Measurements from ENCODE around the gene ZNHIT3. TPM values are rescaled to one million over a fixed set of nuclear protein-coding genes. Genes with fewer than 3 reads are reported as not detected.
"Not testable (repeated sequence)": the region's sequence is repeated elsewhere in the genome, so short reads cannot be mapped to it uniquely, and the experiment has no call there.

ZNHIT3 gene
- total and polyA plus RNA-seq, 4 donors: 8.1 to 24.2 (median 19.1) TPM

DNA sequence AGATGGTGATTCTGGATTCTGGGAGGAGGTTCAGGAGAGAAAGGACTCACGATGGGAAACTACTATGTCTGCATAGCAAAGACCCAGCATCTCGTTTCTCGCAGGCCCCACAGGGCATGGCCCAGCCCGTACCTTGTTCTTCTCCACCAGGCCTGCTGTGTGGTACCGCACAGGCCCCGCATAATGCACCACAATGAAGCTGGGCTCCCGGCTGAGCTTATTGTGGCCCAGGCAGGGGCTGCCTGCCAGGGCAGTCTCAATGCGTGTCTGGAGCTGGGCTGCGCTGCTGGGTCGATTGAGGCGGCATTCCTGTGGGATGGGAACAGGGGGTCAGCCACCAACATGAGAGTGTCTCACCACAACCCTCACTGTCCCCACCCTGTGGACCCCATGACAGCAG lies 20.4 kb downstream of the ZNHIT3 start:
- Histone ChIP-seq H3K9me3 (ENCODE audit: control insufficient read depth in 4 of 4, low read length in 3 of 4) (no peaks in the 10 kb centered on the region), H3K9ac (ENCODE audit: low read depth in 1 of 2, low read length in 2 of 2) (no peak overlapping the region), H3K27me3 (ENCODE audit: control insufficient read depth in 4 of 4, insufficient read depth in 4 of 4, low read length in 3 of 4) (no peaks in the 10 kb centered on the region), H3K4me3 (ENCODE audit: low read depth in 1 of 3, low read length in 3 of 3) (no peak overlapping the region), H3K4me1 (ENCODE audit: control insufficient read depth in 4 of 4, insufficient read depth in 4 of 4, low read length in 3 of 4) (no peaks in the 10 kb centered on the region), H3K27ac (ENCODE audit: low read depth in 1 of 2, low read length in 2 of 2) (no peak overlapping the region), H3K36me3 (ENCODE audit: control insufficient read depth in 4 of 4, insufficient read depth in 3 of 4, low read depth in 1 of 4, low read length in 3 of 4) (peaks cover 0 to 59% (median 12%) of the 10 kb centered on the region in 4 donors)
- 97% methylated on average over 11 of the region's 11 CpGs for WGBS
- DNase-seq (ENCODE audit: low spot score): no peak
- TF ChIP-seq ATF3 (IDR thresholded peaks at IDR 0.05): no peak
- no peak for TF ChIP-seq RAD21 (IDR thresholded peaks at IDR 0.05)
- TF ChIP-seq, protein P1, sequence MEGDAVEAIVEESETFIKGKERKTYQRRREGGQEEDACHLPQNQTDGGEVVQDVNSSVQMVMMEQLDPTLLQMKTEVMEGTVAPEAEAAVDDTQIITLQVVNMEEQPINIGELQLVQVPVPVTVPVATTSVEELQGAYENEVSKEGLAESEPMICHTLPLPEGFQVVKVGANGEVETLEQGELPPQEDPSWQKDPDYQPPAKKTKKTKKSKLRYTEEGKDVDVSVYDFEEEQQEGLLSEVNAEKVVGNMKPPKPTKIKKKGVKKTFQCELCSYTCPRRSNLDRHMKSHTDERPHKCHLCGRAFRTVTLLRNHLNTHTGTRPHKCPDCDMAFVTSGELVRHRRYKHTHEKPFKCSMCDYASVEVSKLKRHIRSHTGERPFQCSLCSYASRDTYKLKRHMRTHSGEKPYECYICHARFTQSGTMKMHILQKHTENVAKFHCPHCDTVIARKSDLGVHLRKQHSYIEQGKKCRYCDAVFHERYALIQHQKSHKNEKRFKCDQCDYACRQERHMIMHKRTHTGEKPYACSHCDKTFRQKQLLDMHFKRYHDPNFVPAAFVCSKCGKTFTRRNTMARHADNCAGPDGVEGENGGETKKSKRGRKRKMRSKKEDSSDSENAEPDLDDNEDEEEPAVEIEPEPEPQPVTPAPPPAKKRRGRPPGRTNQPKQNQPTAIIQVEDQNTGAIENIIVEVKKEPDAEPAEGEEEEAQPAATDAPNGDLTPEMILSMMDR (IDR thresholded peaks at IDR 0.05; ENCODE audit: low read depth, low read length, missing input control): no peak
- no peak for TF ChIP-seq YY1 (IDR thresholded peaks at IDR 0.05)
- no peak for TF ChIP-seq FOXA1 (IDR thresholded peaks at IDR 0.05)

DNA sequence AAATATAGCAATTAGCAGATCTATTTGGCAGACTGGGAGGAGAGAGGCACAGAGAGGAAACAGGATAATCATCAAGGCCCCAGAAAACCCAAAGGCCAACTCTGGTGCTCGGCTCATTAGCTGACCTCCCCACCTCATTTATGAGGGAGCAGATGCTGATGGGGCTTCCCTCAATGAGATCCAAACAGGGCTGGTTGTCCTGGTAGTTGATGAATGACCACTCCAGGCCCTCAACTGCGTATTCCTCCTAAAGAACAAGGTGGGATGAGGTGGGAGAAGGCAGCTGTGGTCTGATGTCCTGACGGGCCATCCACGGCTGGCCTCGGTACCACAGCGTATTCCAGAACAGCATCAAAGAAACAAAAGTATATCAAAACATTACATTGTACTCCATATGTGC lies 20.8 kb downstream of the ZNHIT3 start:
- Histone ChIP-seq H3K9me3 (ENCODE audit: control insufficient read depth in 4 of 4, low read length in 3 of 4) (no peaks in the 10 kb centered on the region), H3K9ac (ENCODE audit: low read depth in 1 of 2, low read length in 2 of 2) (no peak overlapping the region), H3K4me1 (ENCODE audit: control insufficient read depth in 4 of 4, insufficient read depth in 4 of 4, low read length in 3 of 4) (no peaks in the 10 kb centered on the region), H3K27ac (ENCODE audit: low read depth in 1 of 2, low read length in 2 of 2) (no peak overlapping the region), H3K27me3 (ENCODE audit: control insufficient read depth in 4 of 4, insufficient read depth in 4 of 4, low read length in 3 of 4) (no peaks in the 10 kb centered on the region), H3K4me3 (ENCODE audit: low read depth in 1 of 3, low read length in 3 of 3) (no peak overlapping the region), H3K36me3 (ENCODE audit: control insufficient read depth in 4 of 4, insufficient read depth in 3 of 4, low read depth in 1 of 4, low read length in 3 of 4) (peaks cover 0 to 59% (median 12%) of the 10 kb centered on the region in 4 donors)
- WGBS: 96% methylated on average over 6 of the region's 6 CpGs
- TF ChIP-seq, protein P1 (IDR thresholded peaks at IDR 0.05; ENCODE audit: low read depth, low read length, missing input control): no peak
- DNase-seq (ENCODE audit: low spot score): no peak

GRCh38 chr17:36508439-36508838 lies 22.0 kb downstream of the ZNHIT3 start:
- DNase-seq (ENCODE audit: low spot score); H3K4me1 ChIP-seq (ENCODE audit: control insufficient read depth in 4 of 4, insufficient read depth in 4 of 4, low read length in 3 of 4); H3K4me3 ChIP-seq (ENCODE audit: low read depth in 1 of 3, low read length in 3 of 3); H3K9me3 ChIP-seq (ENCODE audit: control insufficient read depth in 4 of 4, low read length in 3 of 4); H3K9ac ChIP-seq (ENCODE audit: low read depth in 1 of 2, low read length in 2 of 2); H3K27me3 ChIP-seq (ENCODE audit: control insufficient read depth in 4 of 4, insufficient read depth in 4 of 4, low read length in 3 of 4); H3K27ac ChIP-seq (ENCODE audit: low read depth in 1 of 2, low read length in 2 of 2): not testable (repeated sequence)
- 97% methylated on average over 2 of the region's 2 CpGs for WGBS
- peaks cover 0 to 60% (median 15%) of the 10 kb centered on the region in 4 donors for H3K36me3 ChIP-seq (ENCODE audit: control insufficient read depth in 4 of 4, insufficient read depth in 3 of 4, low read depth in 1 of 4, low read length in 3 of 4)

DNA sequence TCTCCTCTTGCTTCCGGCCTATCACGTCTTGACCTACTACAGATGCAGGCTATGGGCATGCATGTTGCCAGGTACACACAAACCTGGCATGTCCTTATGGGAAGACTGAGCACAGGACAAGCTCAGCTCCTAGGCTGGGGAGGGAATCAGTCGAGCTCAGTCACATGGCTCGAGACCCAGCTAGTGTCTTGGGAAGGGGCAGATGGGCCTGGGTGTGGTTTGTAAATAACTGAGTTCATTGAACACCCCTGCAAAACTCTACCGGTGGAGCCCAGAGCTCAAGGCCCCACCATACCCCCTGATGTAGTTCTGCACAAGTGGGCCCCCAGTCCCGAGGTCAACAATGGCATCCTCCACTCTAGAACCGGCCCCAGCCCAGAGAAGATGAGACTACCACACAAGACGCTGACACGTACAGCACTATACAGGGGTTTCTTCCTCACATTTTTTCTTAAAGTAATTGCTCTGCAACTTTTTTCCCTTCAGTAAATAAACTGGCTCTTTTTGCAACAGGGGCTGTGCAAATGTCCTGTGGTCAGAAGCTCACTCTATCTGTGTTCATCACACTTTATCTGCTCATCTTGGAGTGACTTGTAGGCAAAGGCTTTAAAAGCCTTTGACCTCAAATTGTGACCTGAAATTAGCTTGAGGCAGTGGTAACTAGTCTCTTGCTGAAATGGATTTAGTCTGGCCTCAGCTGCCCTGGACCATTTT lies 22.9 kb downstream of the ZNHIT3 start:
- Histone ChIP-seq H3K9ac (ENCODE audit: low read depth in 1 of 2, low read length in 2 of 2) (no peak overlapping the region), H3K27ac (ENCODE audit: low read depth in 1 of 2, low read length in 2 of 2) (no peak overlapping the region), H3K27me3 (ENCODE audit: control insufficient read depth in 4 of 4, insufficient read depth in 4 of 4, low read length in 3 of 4) (no peaks in the 10 kb centered on the region), H3K36me3 (ENCODE audit: control insufficient read depth in 4 of 4, insufficient read depth in 3 of 4, low read depth in 1 of 4, low read length in 3 of 4) (peaks cover 0 to 58% (median 13%) of the 10 kb centered on the region in 4 donors), H3K4me1 (ENCODE audit: control insufficient read depth in 4 of 4, insufficient read depth in 4 of 4, low read length in 3 of 4) (no peaks in the 10 kb centered on the region), H3K9me3 (ENCODE audit: control insufficient read depth in 4 of 4, low read length in 3 of 4) (no peaks in the 10 kb centered on the region), H3K4me3 (ENCODE audit: low read depth in 1 of 3, low read length in 3 of 3) (no peak overlapping the region)
- no peak for DNase-seq (ENCODE audit: low spot score)
- 96% methylated on average over 9 of the region's 9 CpGs for WGBS
- no peak for TF ChIP-seq TAF1 (conservative IDR thresholded peaks at IDR 0.05)
- TF ChIP-seq YY1 (IDR thresholded peaks at IDR 0.05): no peak
- TF ChIP-seq, protein P2, sequence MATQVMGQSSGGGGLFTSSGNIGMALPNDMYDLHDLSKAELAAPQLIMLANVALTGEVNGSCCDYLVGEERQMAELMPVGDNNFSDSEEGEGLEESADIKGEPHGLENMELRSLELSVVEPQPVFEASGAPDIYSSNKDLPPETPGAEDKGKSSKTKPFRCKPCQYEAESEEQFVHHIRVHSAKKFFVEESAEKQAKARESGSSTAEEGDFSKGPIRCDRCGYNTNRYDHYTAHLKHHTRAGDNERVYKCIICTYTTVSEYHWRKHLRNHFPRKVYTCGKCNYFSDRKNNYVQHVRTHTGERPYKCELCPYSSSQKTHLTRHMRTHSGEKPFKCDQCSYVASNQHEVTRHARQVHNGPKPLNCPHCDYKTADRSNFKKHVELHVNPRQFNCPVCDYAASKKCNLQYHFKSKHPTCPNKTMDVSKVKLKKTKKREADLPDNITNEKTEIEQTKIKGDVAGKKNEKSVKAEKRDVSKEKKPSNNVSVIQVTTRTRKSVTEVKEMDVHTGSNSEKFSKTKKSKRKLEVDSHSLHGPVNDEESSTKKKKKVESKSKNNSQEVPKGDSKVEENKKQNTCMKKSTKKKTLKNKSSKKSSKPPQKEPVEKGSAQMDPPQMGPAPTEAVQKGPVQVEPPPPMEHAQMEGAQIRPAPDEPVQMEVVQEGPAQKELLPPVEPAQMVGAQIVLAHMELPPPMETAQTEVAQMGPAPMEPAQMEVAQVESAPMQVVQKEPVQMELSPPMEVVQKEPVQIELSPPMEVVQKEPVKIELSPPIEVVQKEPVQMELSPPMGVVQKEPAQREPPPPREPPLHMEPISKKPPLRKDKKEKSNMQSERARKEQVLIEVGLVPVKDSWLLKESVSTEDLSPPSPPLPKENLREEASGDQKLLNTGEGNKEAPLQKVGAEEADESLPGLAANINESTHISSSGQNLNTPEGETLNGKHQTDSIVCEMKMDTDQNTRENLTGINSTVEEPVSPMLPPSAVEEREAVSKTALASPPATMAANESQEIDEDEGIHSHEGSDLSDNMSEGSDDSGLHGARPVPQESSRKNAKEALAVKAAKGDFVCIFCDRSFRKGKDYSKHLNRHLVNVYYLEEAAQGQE (IDR thresholded peaks at IDR 0.05): no peak
- no peak for TF ChIP-seq EGR1 (IDR thresholded peaks at IDR 0.05; ENCODE audit: low read depth in 2 of 2)
- no peak for TF ChIP-seq RAD21 (IDR thresholded peaks at IDR 0.05)
- TF ChIP-seq NR2F2 (IDR thresholded peaks at IDR 0.05): no peak
- TF ChIP-seq RXRA (IDR thresholded peaks at IDR 0.05): no peak
